NCI-H510A (cell line): ENCODE measurements around the gene RABIF.

Experiments used
- DNase-seq: peaks from one replicate; lab custom pipeline; 2025; lab: John Stamatoyannopoulos, UW

RABIF gene

GRCh38 chr1:202873026-202873425 is 15.9 kb downstream of the RABIF start:
- DNase-seq, result no peak

DNA sequence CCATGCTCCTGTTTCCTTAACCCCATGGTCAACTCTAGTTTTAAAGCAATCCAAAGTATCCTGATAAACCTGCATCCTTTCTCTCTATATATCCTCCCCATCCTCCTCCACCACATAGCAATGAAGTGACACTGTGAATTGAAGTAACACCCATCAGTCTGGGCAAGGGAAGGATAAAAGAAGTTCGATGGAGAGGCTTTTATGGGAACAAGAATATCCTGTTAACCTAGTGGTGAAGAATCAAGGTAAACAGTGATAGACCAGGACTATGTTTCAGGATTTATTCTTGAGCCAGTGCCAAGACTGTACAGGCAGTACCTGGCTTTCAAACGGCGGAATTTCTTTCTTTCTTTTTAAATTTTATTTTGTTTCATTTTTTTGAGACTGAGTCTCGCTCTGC is 17.6 kb downstream of the RABIF start:
- DNase-seq, result no peak

DNA sequence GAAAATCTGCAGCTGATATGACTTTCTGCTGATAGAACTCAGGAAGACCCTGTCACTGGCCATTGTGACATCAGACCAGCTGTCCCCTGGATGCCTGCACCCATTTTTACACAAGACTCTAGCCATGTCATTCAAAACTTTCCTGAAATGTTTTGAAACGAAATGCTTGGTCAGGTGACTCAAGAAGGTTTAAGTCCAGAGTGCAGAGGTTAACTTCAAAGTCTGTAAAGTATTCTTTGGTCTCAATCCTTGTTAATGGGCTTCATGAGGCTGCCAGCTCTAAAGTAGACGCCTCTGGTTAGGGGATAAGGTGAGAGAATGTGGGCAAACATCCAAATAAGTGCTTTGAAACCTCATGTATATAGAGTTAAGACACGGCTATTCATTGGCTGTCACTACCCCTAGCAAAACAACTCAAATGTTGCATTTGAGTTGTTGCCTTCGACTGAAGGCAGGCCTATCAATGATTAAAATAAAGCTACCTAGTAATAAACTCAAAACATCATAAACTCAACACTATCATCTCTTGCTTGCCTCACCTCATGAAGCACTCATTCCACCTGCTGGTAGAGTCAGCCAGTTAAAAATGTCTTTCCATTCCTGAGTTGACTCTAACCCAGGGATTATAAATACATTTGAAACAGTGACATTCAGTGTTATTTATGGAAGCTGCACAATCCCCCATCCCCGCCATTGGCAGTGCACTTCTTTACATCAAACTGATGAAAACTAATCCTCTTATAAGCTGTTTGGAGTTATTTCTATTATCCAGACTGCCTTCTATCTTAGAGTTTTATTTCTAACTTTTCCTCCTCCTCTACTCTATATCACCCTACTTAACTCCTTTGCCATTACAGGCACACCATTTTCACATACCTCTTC is 26.0 kb downstream of the RABIF start:
- DNase-seq, result no peak

- DNase-seq, result peak; percentile 95
These were observed 27.4 kb downstream of the RABIF start for GRCh38 chr1:202861420-202862132.

DNA sequence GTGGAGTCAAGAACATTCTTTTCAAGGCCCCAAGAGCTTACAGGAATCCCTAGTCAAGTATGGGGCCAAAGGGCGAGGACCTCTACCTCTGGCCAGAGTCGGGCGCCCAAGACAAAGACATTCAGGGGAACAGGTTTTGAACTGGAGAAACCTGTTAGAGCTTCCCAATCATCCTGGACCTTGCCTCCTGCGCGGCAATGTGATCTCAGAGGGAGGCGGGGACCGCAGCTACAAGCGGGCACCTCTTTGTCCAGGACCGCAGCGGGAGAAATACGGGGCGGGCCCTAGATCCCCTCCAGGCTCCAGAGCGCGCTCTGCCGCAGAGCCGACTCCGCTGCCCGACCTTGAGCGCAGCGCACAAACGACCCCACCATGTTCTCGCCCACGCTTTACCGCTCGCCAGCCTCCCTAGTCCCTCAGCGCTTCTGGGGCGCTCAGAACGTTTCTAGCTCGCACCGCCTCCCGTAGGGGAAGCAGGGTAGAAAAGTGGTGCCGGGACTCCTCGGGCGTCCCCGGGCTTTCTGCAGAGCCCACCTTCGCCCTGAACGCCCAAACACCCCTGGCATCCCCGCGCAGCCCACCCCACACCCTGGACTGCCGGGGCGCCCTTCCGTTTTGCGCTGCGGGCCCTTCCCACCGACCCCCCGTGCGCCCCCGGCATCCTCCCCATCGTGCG is 28.1 kb downstream of the RABIF start:
- peak; percentile 89 for DNase-seq

GRCh38 chr1:202858789-202859414 is 30.0 kb downstream of the RABIF start:
- no peak for DNase-seq

DNA sequence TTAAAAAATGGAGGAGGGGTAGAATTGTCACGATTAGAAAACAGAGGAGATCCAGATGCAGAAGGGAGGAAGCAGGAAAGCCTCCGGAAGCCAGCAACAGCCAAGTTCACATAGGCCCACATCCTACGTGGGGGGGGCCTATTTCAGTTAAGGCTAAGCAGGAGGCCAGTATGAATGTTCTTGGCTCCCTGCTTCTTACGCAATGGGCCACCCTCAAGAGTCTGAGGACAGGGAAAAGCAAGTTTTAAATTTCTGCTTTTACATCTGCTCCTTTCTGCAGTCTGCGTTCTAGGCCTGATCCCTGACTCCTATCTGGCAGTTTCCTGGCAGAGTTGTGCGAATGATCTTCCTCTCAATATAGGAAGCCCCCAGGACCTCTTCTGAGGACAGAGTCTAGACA is 30.6 kb downstream of the RABIF start:
- DNase-seq, result no peak

GRCh38 chr1:202857136-202857610 is 31.8 kb downstream of the RABIF start:
- no peak for DNase-seq

DNA sequence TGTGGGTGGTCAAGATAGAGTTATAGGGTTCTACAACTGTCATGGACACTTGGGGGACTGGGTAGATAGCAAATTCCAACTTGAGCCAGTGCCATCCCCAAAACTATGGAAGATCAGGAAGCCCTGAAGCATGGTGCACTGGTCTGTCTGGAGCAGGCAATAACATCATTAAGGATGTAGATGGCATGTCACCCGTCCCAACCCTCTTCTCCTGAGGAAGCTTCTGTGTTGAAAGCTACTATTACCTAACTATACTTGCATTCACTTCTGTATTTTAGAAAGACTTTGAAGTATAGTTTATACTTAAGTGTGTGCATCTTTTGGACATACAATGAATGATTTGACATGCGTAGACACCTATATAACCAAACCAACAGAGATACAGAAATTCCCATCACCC is 32.9 kb downstream of the RABIF start:
- DNase-seq, result no peak

DNA sequence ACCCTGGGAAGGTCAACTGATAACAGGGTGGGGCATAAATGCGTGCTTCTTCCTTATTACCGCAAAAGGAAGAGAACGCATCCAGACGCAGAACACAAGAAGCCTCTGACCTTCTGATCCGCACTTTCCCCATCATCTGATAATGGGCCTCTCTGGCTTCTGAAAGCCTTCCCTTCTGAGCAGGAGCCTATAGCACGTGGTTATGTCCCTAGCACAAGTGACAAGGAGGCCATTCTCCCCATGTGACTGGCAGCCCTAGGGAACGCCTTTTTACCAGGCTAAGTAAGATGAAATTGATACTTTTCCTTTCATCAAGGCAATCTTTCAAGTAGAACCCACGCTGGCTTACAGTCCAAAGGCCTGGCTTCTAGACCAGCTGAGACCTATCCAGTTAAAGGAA is 34.2 kb downstream of the RABIF start:
- DNase-seq, result no peak

DNA sequence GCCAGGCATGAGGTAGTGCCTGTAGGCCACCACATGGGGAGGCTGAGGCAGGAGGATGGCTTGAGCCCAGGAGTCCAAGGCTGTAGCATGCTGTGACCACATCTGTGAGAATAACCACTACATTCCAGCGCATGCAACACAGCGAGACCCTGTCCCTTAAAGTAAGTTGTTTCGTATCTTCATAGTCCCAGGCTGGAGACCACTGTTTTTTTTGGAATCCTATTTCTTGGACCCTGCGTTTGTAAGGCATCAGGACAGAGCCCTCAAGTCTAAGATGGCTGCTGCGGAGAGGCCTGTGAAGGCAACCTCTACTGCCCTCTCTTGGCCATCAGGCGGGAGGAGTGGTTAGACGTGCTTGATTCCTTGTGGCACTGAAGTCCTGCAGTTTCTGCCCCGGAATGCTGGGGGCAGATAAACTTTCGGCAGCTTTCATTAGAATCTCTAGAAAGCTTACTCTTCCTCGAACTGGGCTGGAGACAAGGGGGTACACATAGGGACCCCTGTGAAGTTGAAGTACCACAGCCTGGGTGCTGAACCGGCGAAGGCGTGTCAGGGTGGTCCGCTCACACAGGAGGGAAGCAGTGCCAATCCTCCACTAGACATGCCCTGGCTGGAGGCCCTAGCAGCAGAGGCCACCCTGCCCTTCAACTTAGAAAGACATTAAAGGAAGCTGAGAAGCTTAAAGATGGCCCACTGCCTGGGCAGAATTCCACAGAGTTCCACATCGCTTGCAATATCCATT is 36.6 kb downstream of the RABIF start:
- no peak for DNase-seq

- DNase-seq, result no peak
These were observed 38.2 kb downstream of the RABIF start for GRCh38 chr1:202850593-202851362.

DNA sequence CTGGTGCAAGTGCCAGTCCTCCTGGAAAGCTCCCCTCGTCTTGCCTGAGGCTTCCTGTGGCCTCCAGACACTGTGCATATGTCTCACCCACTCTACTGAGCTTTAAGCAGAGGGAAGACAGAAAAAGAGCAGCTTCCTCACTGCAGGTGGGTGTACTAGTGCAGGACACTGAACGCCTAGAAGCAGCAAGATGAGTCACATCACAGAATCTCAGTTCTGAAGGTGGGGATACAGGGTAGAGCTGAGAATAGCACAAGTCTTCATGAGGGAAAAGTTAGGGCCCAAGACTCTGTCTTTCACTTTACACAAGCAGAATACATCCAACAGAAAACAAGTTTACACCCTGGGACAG is 40.8 kb downstream of the RABIF start:
- DNase-seq, result no peak

GRCh38 chr1:202844935-202845334 is 44.0 kb downstream of the RABIF start:
- no peak for DNase-seq

GRCh38 chr1:202844259-202844658 is 44.7 kb downstream of the RABIF start:
- no peak for DNase-seq

DNA sequence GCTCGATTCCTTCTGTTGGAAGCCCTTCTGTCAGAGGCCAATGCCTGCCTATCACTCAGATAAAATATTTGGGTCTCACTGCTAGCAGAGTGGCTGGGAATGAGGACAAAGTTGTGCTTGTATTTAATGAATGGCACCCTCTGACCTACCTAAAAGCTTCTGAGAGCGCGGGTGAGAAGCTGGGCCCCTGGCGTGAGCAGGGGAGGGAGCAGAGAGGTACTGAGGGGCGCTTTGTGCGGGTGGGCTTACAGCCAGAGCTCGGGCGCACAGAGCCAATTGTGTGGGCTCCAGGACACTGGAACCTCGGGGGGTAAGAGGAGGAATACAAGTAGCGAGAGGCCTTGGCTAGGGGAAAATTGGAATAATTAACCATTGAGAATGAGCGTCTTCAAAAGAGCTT is 45.9 kb downstream of the RABIF start:
- DNase-seq, result no peak

- no peak for DNase-seq
These were observed 51.1 kb downstream of the RABIF start for GRCh38 chr1:202837746-202838262.

GRCh38 chr1:202836623-202837403 is 52.1 kb downstream of the RABIF start:
- no peak for DNase-seq

- no peak for DNase-seq
These were observed 53.3 kb downstream of the RABIF start for GRCh38 chr1:202835548-202836072.
